Measurements from ENCODE around the gene HSD17B8. TPM values are rescaled to one million over a fixed set of nuclear protein-coding genes. Genes with fewer than 3 reads are reported as not detected.

Gene HSD17B8
- total RNA-seq, 4 donors from 2014 or later = 2.0 to 15.0 (median 12.9) TPM

DNA sequence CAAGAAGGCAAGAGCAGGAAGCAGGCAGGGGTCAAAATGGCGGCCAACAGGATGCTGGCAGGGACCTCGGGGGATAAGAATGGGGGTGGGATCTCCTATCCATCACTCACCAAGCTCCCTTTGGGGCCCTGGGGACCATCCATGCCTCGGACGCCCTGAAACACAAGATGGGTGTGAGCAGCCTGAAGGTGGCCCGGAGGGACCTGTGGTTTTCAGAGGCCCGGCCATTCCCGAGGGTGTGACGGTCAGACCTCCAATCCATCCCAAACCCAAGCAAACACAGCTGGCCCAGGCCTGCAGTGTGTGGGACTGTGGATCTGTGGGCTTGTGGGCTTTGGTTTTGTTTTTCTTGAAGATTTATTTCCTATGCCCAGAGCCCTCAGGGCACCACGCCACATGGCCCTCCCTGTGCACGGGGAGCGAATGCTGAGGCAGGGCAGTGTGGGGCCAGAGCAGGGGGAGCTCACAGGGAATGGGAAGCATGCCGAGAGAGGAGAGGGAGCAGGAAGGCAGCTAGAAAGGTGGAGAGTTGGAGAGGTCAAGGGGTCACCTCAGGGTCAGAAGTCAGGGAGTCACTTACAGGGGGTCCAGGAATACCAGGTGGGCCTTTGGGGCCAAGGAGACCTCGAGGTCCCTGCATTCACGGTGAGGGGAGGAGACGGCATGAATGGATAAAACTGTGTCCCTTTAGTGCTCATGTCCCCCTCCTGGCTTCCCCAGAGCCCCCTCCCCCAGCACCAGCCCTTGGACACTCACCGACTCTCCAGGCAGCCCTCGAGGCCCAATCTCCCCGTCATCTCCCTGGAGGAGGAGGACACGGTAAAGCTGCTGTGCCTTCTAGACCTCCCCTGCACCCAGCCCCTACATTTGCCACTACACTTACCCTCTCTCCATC, 26.7 kb upstream of the HSD17B8 start:
- TF ChIP-seq EP300 (IDR thresholded peaks at IDR 0.05) = no peak
- TF ChIP-seq POLR2A (IDR thresholded peaks at IDR 0.05; ENCODE audit: low read depth) = no peak
- TF ChIP-seq, protein P1, sequence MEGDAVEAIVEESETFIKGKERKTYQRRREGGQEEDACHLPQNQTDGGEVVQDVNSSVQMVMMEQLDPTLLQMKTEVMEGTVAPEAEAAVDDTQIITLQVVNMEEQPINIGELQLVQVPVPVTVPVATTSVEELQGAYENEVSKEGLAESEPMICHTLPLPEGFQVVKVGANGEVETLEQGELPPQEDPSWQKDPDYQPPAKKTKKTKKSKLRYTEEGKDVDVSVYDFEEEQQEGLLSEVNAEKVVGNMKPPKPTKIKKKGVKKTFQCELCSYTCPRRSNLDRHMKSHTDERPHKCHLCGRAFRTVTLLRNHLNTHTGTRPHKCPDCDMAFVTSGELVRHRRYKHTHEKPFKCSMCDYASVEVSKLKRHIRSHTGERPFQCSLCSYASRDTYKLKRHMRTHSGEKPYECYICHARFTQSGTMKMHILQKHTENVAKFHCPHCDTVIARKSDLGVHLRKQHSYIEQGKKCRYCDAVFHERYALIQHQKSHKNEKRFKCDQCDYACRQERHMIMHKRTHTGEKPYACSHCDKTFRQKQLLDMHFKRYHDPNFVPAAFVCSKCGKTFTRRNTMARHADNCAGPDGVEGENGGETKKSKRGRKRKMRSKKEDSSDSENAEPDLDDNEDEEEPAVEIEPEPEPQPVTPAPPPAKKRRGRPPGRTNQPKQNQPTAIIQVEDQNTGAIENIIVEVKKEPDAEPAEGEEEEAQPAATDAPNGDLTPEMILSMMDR (IDR thresholded peaks at IDR 0.05) = no peak
- no peak for TF ChIP-seq POLR2AphosphoS5 (IDR thresholded peaks at IDR 0.05)
- intact Hi-C loops (cut with DNase I) = no loop called here
- Histone ChIP-seq H3K36me3 (no peaks in the 10 kb centered on the region), H3K27me3 (no peaks in the 10 kb centered on the region), H3K4me1 (no peaks in the 10 kb centered on the region), H3K4me3 (no peak overlapping the region), H3K9me3 (no peaks in the 10 kb centered on the region), H3K27ac (replicated peaks in 1 of 4) (no peak overlapping the region)
- WGBS = 79% methylated on average over 19 of the region's 19 CpGs
- DNase-seq (ENCODE audit: extremely low spot score) = no peak

DNA sequence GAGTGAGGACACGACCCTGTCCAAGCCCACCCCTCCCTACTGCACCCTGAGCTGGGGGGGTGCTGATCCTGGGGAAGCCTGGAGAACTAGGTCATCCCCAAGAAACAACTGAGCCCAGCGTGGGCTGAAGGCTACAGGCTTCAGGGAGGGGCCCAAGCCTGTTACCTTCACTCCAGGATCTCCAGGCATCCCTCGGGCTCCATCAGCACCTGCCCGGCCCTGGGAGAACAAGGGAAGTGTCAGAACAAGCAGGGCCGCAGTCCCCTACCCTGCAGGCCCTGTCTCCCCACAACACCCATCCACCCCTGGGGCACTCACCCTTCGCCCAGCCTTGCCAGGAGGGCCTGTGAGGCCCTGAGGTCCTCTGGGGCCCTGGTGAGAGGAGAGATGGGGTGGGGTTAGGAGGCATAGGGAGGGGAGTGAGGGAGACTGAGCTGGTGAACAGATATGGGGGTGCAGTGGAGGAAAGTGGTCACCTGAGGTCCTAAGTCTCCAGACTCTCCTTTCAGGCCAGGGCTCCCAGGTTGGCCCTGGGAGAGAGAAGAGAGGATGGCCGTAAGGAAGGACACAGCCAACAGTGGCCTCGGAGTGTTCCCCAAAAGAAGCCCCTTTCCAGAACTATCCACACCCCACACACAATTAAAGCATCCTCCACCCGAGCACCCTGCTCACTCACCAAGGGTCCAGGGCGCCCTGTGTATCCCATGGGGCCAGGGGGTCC, 25.5 kb upstream of the HSD17B8 start:
- no peak overlapping the region for H3K4me3 ChIP-seq
- DNase-seq (ENCODE audit: extremely low spot score) = no peak
- H3K27me3 ChIP-seq = no peaks in the 10 kb centered on the region
- H3K4me1 ChIP-seq = no peaks in the 10 kb centered on the region
- intact Hi-C loops (cut with DNase I) = no loop called here
- WGBS = 84% methylated on average over 7 of the region's 10 CpGs
- H3K27ac ChIP-seq (replicated peaks in 1 of 4) = no peak overlapping the region
- no peaks in the 10 kb centered on the region for H3K36me3 ChIP-seq
- TF ChIP-seq, protein P1 (IDR thresholded peaks at IDR 0.05) = no peak
- TF ChIP-seq POLR2A (IDR thresholded peaks at IDR 0.05; ENCODE audit: low read depth) = no peak
- TF ChIP-seq POLR2AphosphoS5 (IDR thresholded peaks at IDR 0.05) = no peak
- no peak for TF ChIP-seq EP300 (IDR thresholded peaks at IDR 0.05)
- H3K9me3 ChIP-seq = no peaks in the 10 kb centered on the region

DNA sequence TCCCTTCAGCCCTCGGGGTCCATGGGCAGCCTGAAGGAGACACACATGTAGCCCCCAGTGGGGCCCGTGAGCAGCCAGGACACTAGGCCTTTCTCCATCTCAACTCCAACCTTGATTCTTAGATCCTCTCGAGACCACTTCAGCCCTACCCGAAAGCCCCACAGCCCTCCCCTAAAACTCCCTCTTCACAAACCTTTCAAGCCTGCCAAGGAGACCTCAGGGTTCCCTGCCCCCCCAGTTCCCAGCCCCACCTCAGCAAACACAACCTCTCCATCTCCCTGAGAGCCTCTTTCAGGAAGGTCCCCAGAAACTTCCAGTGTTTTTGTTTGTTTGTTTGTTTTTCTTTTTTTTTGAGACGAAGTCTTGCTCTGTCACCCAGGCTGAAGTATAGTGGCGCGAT, 23.3 kb upstream of the HSD17B8 start:
- intact Hi-C loops (cut with DNase I) = no loop called here
- 84% methylated on average over 7 of the region's 7 CpGs for WGBS

DNA sequence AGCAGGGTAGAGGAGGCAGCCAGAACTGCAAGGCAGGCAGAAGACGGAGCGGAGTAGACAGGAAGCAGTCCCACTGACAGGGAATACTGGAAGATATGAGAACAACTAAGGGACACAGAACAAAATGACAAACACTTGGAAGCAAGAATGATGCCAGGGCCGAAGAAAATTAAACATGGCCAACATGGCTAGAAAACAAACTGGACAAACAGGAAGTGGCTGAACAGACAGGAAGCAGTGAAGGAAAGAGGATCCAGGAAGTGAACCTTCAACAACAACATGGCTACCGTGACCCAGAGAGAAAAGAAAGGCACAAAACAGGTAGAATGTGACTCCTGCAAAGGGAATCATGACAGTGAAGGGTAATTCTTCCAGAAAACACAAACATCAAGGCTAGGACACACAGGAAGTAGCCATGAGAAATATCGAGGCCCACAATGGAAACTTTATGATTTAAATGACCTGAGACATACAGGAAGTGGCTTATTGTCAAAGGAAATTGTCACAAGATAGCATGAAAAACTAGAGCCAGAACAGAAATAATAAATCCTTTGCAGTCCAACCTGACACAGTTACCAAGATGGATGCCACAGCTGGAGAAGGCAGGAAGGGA, 21.3 kb upstream of the HSD17B8 start:
- WGBS = 78% methylated on average over 5 of the region's 5 CpGs
- DNase-seq (ENCODE audit: extremely low spot score) = no peak
- Histone ChIP-seq H3K36me3 (no peaks in the 10 kb centered on the region), H3K27ac (replicated peaks in 1 of 4) (no peak overlapping the region), H3K4me1 (no peaks in the 10 kb centered on the region), H3K4me3 (no peak overlapping the region), H3K27me3 (peaks cover 0 to 35% (median 0%) of the 10 kb centered on the region in 4 donors), H3K9me3 (no peaks in the 10 kb centered on the region)
- intact Hi-C loops (cut with DNase I) = no loop called here
- TF ChIP-seq EP300 (IDR thresholded peaks at IDR 0.05) (no peak), POLR2AphosphoS5 (IDR thresholded peaks at IDR 0.05) (no peak), POLR2A (IDR thresholded peaks at IDR 0.05; ENCODE audit: low read depth) (no peak)
- TF ChIP-seq, protein P1 (IDR thresholded peaks at IDR 0.05) = no peak

More for the DNA sequence above, 23.3 kb upstream of the HSD17B8 start:
- Histone ChIP-seq H3K4me3 (no peak overlapping the region), H3K36me3 (no peaks in the 10 kb centered on the region), H3K27me3 (peaks cover 0 to 16% (median 0%) of the 10 kb centered on the region in 4 donors), H3K4me1 (no peaks in the 10 kb centered on the region), H3K27ac (replicated peaks in 1 of 4) (no peak overlapping the region), H3K9me3 (no peaks in the 10 kb centered on the region)
- TF ChIP-seq POLR2AphosphoS5 (IDR thresholded peaks at IDR 0.05) (no peak), POLR2A (IDR thresholded peaks at IDR 0.05; ENCODE audit: low read depth) (no peak), EP300 (IDR thresholded peaks at IDR 0.05) (no peak)
- TF ChIP-seq, protein P1 (IDR thresholded peaks at IDR 0.05) = no peak
- DNase-seq (ENCODE audit: extremely low spot score) = no peak
